ENCODE results near the gene CHPF. TPM values are rescaled to one million over a fixed set of nuclear protein-coding genes. Genes with fewer than 3 reads are reported as not detected.
A peak's percentile ranks its signal among the peaks of the same experiment; 100 is the strongest.

Gene CHPF
- total RNA-seq, 1 donor from 2014 or later, result 23.2 TPM

DNA sequence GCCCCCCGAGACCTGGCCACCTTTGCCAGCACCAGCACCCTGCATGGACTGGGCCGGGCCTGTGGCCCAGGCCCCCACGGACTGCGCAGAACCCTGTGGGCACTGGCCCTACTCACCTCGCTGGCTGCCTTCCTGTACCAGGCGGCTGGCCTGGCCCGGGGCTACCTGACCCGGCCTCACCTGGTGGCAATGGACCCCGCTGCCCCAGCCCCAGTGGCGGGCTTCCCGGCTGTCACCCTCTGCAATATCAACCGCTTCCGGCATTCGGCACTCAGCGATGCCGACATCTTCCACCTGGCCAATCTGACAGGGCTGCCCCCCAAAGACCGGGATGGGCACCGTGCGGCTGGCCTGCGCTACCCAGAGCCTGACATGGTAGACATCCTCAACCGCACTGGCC is 28.8 kb downstream of the CHPF start:
- TF ChIP-seq, protein P1, sequence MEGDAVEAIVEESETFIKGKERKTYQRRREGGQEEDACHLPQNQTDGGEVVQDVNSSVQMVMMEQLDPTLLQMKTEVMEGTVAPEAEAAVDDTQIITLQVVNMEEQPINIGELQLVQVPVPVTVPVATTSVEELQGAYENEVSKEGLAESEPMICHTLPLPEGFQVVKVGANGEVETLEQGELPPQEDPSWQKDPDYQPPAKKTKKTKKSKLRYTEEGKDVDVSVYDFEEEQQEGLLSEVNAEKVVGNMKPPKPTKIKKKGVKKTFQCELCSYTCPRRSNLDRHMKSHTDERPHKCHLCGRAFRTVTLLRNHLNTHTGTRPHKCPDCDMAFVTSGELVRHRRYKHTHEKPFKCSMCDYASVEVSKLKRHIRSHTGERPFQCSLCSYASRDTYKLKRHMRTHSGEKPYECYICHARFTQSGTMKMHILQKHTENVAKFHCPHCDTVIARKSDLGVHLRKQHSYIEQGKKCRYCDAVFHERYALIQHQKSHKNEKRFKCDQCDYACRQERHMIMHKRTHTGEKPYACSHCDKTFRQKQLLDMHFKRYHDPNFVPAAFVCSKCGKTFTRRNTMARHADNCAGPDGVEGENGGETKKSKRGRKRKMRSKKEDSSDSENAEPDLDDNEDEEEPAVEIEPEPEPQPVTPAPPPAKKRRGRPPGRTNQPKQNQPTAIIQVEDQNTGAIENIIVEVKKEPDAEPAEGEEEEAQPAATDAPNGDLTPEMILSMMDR (IDR thresholded peaks at IDR 0.05), result no peak
- Histone ChIP-seq H3K4me1 (peaks cover 6% of the 10 kb centered on the region), H3K4me3 (no peak overlapping the region), H3K36me3 (no peaks in the 10 kb centered on the region), H3K27ac (no peak overlapping the region), H3K27me3 (ENCODE audit: low read depth) (peaks cover 82% of the 10 kb centered on the region), H3K9me3 (no peaks in the 10 kb centered on the region)
- ATAC-seq (peak in 1 of 2 donors; percentile 4), DNase-seq (no peak)
- intact Hi-C loops (cut with DNase I), result no loop called here

GRCh38 chr2:219514196-219514761 is 29.3 kb downstream of the CHPF start, which contains the start of gene ASIC4:
Gene ASIC4, plus strand, starts transcription at chr2:219514482. Its CDS starts 243 bp downstream, at chr2:219514725.
- TF ChIP-seq, protein P1 (IDR thresholded peaks at IDR 0.05), result no peak
- peak in 1 of 2 donors; percentile 3 for ATAC-seq
- H3K4me1 ChIP-seq, result peaks cover 12% of the 10 kb centered on the region
- H3K27ac ChIP-seq, result no peak within 1 kb of the TSS
- no peaks in the 10 kb centered on the region for H3K9me3 ChIP-seq
- DNase-seq, result no peak
- intact Hi-C loops (cut with DNase I), result no loop called here
- no peaks in the 10 kb centered on the region for H3K36me3 ChIP-seq
- H3K27me3 ChIP-seq (ENCODE audit: low read depth), result peaks cover 81% of the 10 kb centered on the region
- H3K4me3 ChIP-seq, result no peak within 1 kb of the TSS

GRCh38 chr2:219513787-219514186 is 29.8 kb downstream of the CHPF start:
- intact Hi-C loops (cut with DNase I), result no loop called here
- no peaks in the 10 kb centered on the region for H3K36me3 ChIP-seq
- ATAC-seq (no peak), DNase-seq (no peak)
- no peak overlapping the region for H3K4me3 ChIP-seq
- TF ChIP-seq, protein P1 (IDR thresholded peaks at IDR 0.05), result no peak
- no peak overlapping the region for H3K27ac ChIP-seq
- H3K4me1 ChIP-seq, result peaks cover 16% of the 10 kb centered on the region
- peaks cover 85% of the 10 kb centered on the region for H3K27me3 ChIP-seq (ENCODE audit: low read depth)
- no peaks in the 10 kb centered on the region for H3K9me3 ChIP-seq

- H3K9me3 ChIP-seq, result no peaks in the 10 kb centered on the region
- H3K27ac ChIP-seq, result no peak overlapping the region
- H3K36me3 ChIP-seq, result no peaks in the 10 kb centered on the region
- no peak for DNase-seq
- no peak for ATAC-seq
- no peak overlapping the region for H3K4me3 ChIP-seq
- peaks cover 16% of the 10 kb centered on the region for H3K4me1 ChIP-seq
- intact Hi-C loops (cut with DNase I), result no loop called here
- peaks cover 85% of the 10 kb centered on the region for H3K27me3 ChIP-seq (ENCODE audit: low read depth)
- TF ChIP-seq, protein P1 (IDR thresholded peaks at IDR 0.05), result no peak
These were observed 30.9 kb downstream of the CHPF start for GRCh38 chr2:219512524-219513216.

DNA sequence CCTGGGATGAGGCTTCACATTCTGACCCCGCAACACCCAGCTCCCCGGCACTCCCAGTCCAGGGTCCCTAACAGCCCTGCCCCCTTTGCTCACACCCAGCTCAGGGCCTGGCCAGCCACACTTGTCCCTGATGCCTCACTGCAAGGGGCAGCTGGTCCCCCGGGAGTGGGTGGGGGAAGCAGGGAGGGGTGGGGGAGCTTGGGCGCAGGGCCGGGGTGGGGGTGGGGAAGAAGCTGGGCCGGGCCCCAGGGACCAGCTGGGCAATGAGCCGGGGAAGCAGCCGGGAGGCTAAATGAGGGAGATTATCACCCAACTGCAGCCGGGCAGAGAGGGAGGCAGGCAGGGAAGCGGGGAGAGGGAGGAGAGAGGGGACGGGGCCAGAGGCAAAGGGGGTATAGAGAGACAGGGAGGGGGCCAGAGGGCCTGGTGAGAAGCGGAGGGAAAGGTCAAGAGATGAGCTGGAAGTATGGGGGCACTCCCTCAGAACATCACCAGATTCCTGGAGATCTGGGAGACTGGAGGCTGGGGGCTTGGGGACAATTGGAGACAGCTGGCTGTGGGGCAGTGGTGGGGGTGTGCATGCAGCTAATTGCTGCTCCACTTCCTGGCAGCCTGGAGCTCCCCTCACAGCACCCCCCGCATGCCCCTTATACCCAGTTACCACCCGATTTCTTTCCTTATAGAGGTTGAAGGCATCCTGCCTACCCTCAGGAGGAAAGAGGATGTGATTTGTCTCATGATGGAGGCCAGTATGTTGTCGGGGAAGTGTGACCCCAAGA is 31.9 kb downstream of the CHPF start:
- DNase-seq (no peak), ATAC-seq (no peak)
- peaks cover 76% of the 10 kb centered on the region for H3K27me3 ChIP-seq (ENCODE audit: low read depth)
- peaks cover 16% of the 10 kb centered on the region for H3K4me1 ChIP-seq
- peaks cover 6% of the 10 kb centered on the region for H3K36me3 ChIP-seq
- H3K9me3 ChIP-seq, result no peaks in the 10 kb centered on the region
- H3K27ac ChIP-seq, result no peak overlapping the region
- intact Hi-C loops (cut with DNase I), result no loop called here
- no peak overlapping the region for H3K4me3 ChIP-seq
- TF ChIP-seq, protein P1 (IDR thresholded peaks at IDR 0.05), result no peak

Data from lower lobe of right lung (tissue), 2 donors.